DOHH2 (cell line): ENCODE results near the gene TGM2.

Source experiments
- H3F3A ChIP-seq: fragments of 200-600 bp; sonication (generic), shearing (Covaris generic); 2 replicates; pipeline ENCODE4 v1.6.0; 2016; ENCODE audit warnings: antibody characterized with exemption, mild to moderate bottlenecking; ENCODE audit not compliant: control insufficient read depth, insufficient read depth
- H3K27ac ChIP-seq: fragments of 200-600 bp; sonication (generic); 2 replicates; pipeline ENCODE4 v1.5.1; 2014; ENCODE audit warnings: low read depth, mild to moderate bottlenecking, low read length, moderate library complexity
- H3K27me3 ChIP-seq: fragments of 200-600 bp; sonication (generic); 2 replicates; pipeline ENCODE4 v1.6.1; 2014; ENCODE audit warnings: mild to moderate bottlenecking, low read length, mixed read lengths; ENCODE audit not compliant: control insufficient read depth
- H3K36me3 ChIP-seq: fragments of 200-600 bp; sonication (generic); 2 replicates; pipeline ENCODE4 v1.6.1; 2014; ENCODE audit warnings: mild to moderate bottlenecking, low read length, moderate library complexity, mixed read lengths; ENCODE audit not compliant: control insufficient read depth
- H3K4me1 ChIP-seq: fragments of 200-600 bp; sonication (generic); 2 replicates; pipeline ENCODE4 v1.6.1; 2014; ENCODE audit warnings: mild to moderate bottlenecking, low read length, mixed read lengths; ENCODE audit not compliant: control insufficient read depth
- H3K4me2 ChIP-seq: fragments of 200-600 bp; sonication (generic); 2 replicates; pipeline ENCODE4 v1.6.0; 2014; ENCODE audit warnings: mild to moderate bottlenecking, low read length, moderate library complexity
- H3K4me3 ChIP-seq: fragments of 200-600 bp; sonication (generic); 2 replicates; pipeline ENCODE4 v1.5.1; 2014; ENCODE audit warnings: mild to moderate bottlenecking, low read length, mixed read lengths
- H3K79me2 ChIP-seq: fragments of 200-600 bp; sonication (generic); 2 replicates; pipeline ENCODE4 v1.6.1; 2014; ENCODE audit warnings: mild to moderate bottlenecking, low read length, mixed read lengths; ENCODE audit not compliant: control insufficient read depth
- H3K9me2 ChIP-seq: fragments of 200-600 bp; sonication (generic); replicated peaks from 2 replicates; pipeline ENCODE4 v1.6.1; 2014; ENCODE audit warnings: mild to moderate bottlenecking, low read length, mixed read lengths; ENCODE audit not compliant: control insufficient read depth
- H3K9me3 ChIP-seq: fragments of 200-600 bp; sonication (generic); 2 replicates; pipeline ENCODE4 v1.6.1; 2014; ENCODE audit warnings: antibody characterized with exemption, low read length, mixed read lengths; ENCODE audit not compliant: control insufficient read depth, insufficient read depth
- H4K20me1 ChIP-seq: fragments of 200-600 bp; sonication (generic); 2 replicates; pipeline ENCODE4 v1.6.0; 2014; ENCODE audit warnings: low read depth, mild to moderate bottlenecking, antibody characterized with exemption, low read length, moderate library complexity; ENCODE audit not compliant: control insufficient read depth, insufficient read depth
- CTCF ChIP-seq: fragments of 200-600 bp; sonication (generic); IDR thresholded peaks from one replicate; pipeline ENCODE4 v1.5.1; 2014; ENCODE audit warnings: antibody characterized with exemption, mild to moderate bottlenecking, low read depth, low read length; ENCODE audit not compliant: poor library complexity, severe bottlenecking
- EZH2phosphoT487 ChIP-seq: fragments of 200-600 bp; sonication (generic); IDR thresholded peaks from 2 replicates; pipeline ENCODE4 v1.6.1; 2017; ENCODE audit warnings: borderline replicate concordance, mild to moderate bottlenecking, antibody characterized with exemption, low read length, moderate library complexity, mixed read lengths

The TGM2 gene

GRCh38 chr20:38186788-38187221, 21.7 kb upstream of the TGM2 start:
- Histone ChIP-seq H3K36me3 (no peaks in the 10 kb centered on the region), H3K9me3 (no peaks in the 10 kb centered on the region), H3K27ac (no peak overlapping the region), H3K4me1 (no peaks in the 10 kb centered on the region), H3K9me2 (no peaks in the 10 kb centered on the region), H3K4me3 (no peak overlapping the region), H3F3A (no peaks in the 10 kb centered on the region), H4K20me1 (no peaks in the 10 kb centered on the region), H3K79me2 (no peaks in the 10 kb centered on the region), H3K27me3 (peaks cover 5% of the 10 kb centered on the region; the same call in 1 of the 2 replicates), H3K4me2 (no peak overlapping the region)
- TF ChIP-seq CTCF: no peak
- no peak for TF ChIP-seq EZH2phosphoT487

GRCh38 chr20:38184101-38184500, 19.0 kb upstream of the TGM2 start:
- Histone ChIP-seq H3K9me3 (no peaks in the 10 kb centered on the region), H3K4me2 (no peak overlapping the region), H3K36me3 (no peaks in the 10 kb centered on the region), H3F3A (no peaks in the 10 kb centered on the region), H3K27ac (no peak overlapping the region), H3K27me3 (peaks cover 5% of the 10 kb centered on the region; the same call in 1 of the 2 replicates), H4K20me1 (no peaks in the 10 kb centered on the region), H3K79me2 (no peaks in the 10 kb centered on the region), H3K4me1 (no peaks in the 10 kb centered on the region), H3K9me2 (no peaks in the 10 kb centered on the region), H3K4me3 (no peak overlapping the region)
- TF ChIP-seq CTCF (no peak), EZH2phosphoT487 (no peak)

GRCh38 chr20:38181971-38182370, 16.9 kb upstream of the TGM2 start:
- Histone ChIP-seq H4K20me1 (no peaks in the 10 kb centered on the region), H3K27me3 (peaks cover 5% of the 10 kb centered on the region; the same call in 1 of the 2 replicates), H3F3A (no peaks in the 10 kb centered on the region), H3K4me1 (no peaks in the 10 kb centered on the region), H3K27ac (no peak overlapping the region), H3K36me3 (no peaks in the 10 kb centered on the region), H3K4me2 (no peak overlapping the region), H3K9me3 (no peaks in the 10 kb centered on the region), H3K79me2 (no peaks in the 10 kb centered on the region), H3K9me2 (no peaks in the 10 kb centered on the region), H3K4me3 (no peak overlapping the region)
- TF ChIP-seq EZH2phosphoT487: no peak
- TF ChIP-seq CTCF: no peak
